HCT116 (cell line): ENCODE data around the gene HIVEP3. TPM values are rescaled to one million over a fixed set of nuclear protein-coding genes. Genes with fewer than 3 reads are reported as not detected.

Experiments
- ATAC-seq: fragments of 200-7000 bp; cut with Tn5 transposase; 2 replicates; pipeline ENCODE4 v1.9.1; 2020; ENCODE audit warnings: mild to moderate bottlenecking, moderate library complexity
- BruUV-seq: library from RNA; stranded (reverse); fragments of 400-500 nt; replicated peaks from 2 replicates; lab custom pipeline; 2021; lab: Mats Ljungman, UMichigan
- CTCF ChIA-PET: fragments of 300-600 bp; sonication (Branson Sonifier 250); formaldehyde crosslinking; loops from one replicate; lab custom pipeline; 2021; ENCODE audit warnings: antibody characterized with exemption; lab: Charles Lee
- POLR2A ChIA-PET: fragments of 300-600, 350-600 bp; sonication (Branson Sonifier 250); formaldehyde crosslinking; loops from one replicate; lab custom pipeline; 2021; ENCODE audit warnings: antibody characterized with exemption; lab: Charles Lee
- RAD21 ChIA-PET, 2 experiments: fragments of 300-600 bp; sonication (Branson Sonifier 250); formaldehyde crosslinking; loops; one replicate each; lab custom pipeline; 2023; ENCODE audit warnings: low total read pairs in 2 of 2; ENCODE audit not compliant: uncharacterized antibody in 2 of 2, unreplicated experiment in 2 of 2, low non-redundant PET in 1 of 2; lab: Charles Lee
- DNase-seq: peaks from one replicate; pipeline ENCODE4 v3.0.0-alpha.2; 2010; ENCODE audit warnings: low read depth, low spot score
- H2AFZ ChIP-seq: fragments of 200-600 bp; shearing (Covaris generic), sonication (generic); 2 replicates; pipeline ENCODE4 v1.6.1; 2017; ENCODE audit warnings: low read depth, mixed run types, mixed read lengths, antibody characterized with exemption, low read length; ENCODE audit not compliant: poor library complexity, severe bottlenecking
- H3K27ac ChIP-seq: 2 replicates; pipeline ENCODE4 v1.5.1; 2012; ENCODE audit warnings: low read depth, low read length
- H3K27me3 ChIP-seq: fragments of 200-600 bp; sonication (generic); 2 replicates; pipeline ENCODE4 v1.6.1; 2016; ENCODE audit warnings: mixed run types, low read length, mixed read lengths; ENCODE audit not compliant: insufficient read depth
- H3K36me3 ChIP-seq, 2 experiments: fragments of 200-500 bp in 1 of 2; fragments of 200-600 bp in 1 of 2; sonication (Bioruptor generic) in 1 of 2; sonication (generic) in 1 of 2; 2 replicates each; pipeline versions ENCODE4 v1.5.1 to v1.6.1; 2014 to 2016; ENCODE audit warnings: low read length in 2 of 2, inconsistent platforms in 1 of 2, mixed read lengths in 1 of 2, mixed run types in 1 of 2; ENCODE audit not compliant: insufficient read depth in 2 of 2, control insufficient read depth in 1 of 2
- H3K4me1 ChIP-seq, 2 experiments: fragments of 200-600 bp in 1 of 2; sonication (generic) in 1 of 2; 2 replicates each; pipeline versions ENCODE4 v1.5.1 to v1.6.1; 2012 to 2017; ENCODE audit warnings: low read length in 2 of 2, inconsistent platforms in 1 of 2, mild to moderate bottlenecking in 1 of 2, mixed read lengths in 1 of 2, mixed run types in 1 of 2, moderate library complexity in 1 of 2; ENCODE audit not compliant: insufficient read depth in 2 of 2, control insufficient read depth in 1 of 2
- H3K4me2 ChIP-seq: fragments of 200-600 bp; sonication (generic); 2 replicates; pipeline ENCODE4 v1.6.1; 2017; ENCODE audit warnings: mixed run types, low read length, mixed read lengths
- H3K4me3 ChIP-seq, 2 experiments: fragments of 200-600 bp in 1 of 2; sonication (generic) in 1 of 2; replicated peaks in 1 of 2; 2 replicates each; pipeline ENCODE4 v1.5.1; 2011 to 2016; ENCODE audit warnings: low read length in 2 of 2, control low read depth in 1 of 2, low read depth in 1 of 2, mild to moderate bottlenecking in 1 of 2, mixed read lengths in 1 of 2, mixed run types in 1 of 2
- H3K79me2 ChIP-seq: fragments of 200-600 bp; sonication (generic); 2 replicates; pipeline ENCODE4 v1.6.1; 2017; ENCODE audit warnings: mild to moderate bottlenecking, mixed run types, low read length, moderate library complexity, mixed read lengths; ENCODE audit not compliant: insufficient read depth
- H3K9ac ChIP-seq: fragments of 200-600 bp; sonication (generic); 2 replicates; pipeline ENCODE4 v1.6.1; 2016; ENCODE audit warnings: low read length, mixed read lengths
- H3K9me2 ChIP-seq: fragments of 200-600 bp; sonication (generic), shearing (Covaris generic); 2 replicates; pipeline ENCODE4 v1.6.1; 2017; ENCODE audit warnings: mixed run types, mild to moderate bottlenecking, moderate library complexity; ENCODE audit not compliant: insufficient read depth
- H3K9me3 ChIP-seq, 2 experiments: fragments of 200-500 bp in 1 of 2; fragments of 200-600 bp in 1 of 2; sonication (Bioruptor generic) in 1 of 2; sonication (generic) in 1 of 2; 2 replicates each; pipeline ENCODE4 v1.6.1; 2014 to 2017; ENCODE audit warnings: low read length in 2 of 2, mixed read lengths in 2 of 2, inconsistent platforms in 1 of 2, low read depth in 1 of 2, mild to moderate bottlenecking in 1 of 2, mixed run types in 1 of 2, moderate library complexity in 1 of 2; ENCODE audit not compliant: control insufficient read depth in 1 of 2, insufficient read depth in 1 of 2
- H4K20me1 ChIP-seq: fragments of 200-600 bp; sonication (generic), shearing (Covaris generic); 2 replicates; pipeline ENCODE4 v1.6.1; 2017; ENCODE audit warnings: mixed run types, mild to moderate bottlenecking, moderate library complexity; ENCODE audit not compliant: insufficient read depth
- CTCF ChIP-seq, 3 experiments: fragments of 200-600 bp in 1 of 3; sonication (generic) in 1 of 3; IDR thresholded peaks in 2 of 3; conservative IDR thresholded peaks in 1 of 3; 2 replicates each; pipeline ENCODE4 v1.5.1; 2012 to 2017; ENCODE audit warnings: low read depth in 2 of 3, low read length in 2 of 3, antibody characterized with exemption in 1 of 3, borderline replicate concordance in 1 of 3, control low read depth in 1 of 3, mild to moderate bottlenecking in 1 of 3, mixed read lengths in 1 of 3, mixed run types in 1 of 3, moderate library complexity in 1 of 3; ENCODE audit not compliant: insufficient read depth in 1 of 3
- EGR1 ChIP-seq: IDR thresholded peaks from 2 replicates; pipeline ENCODE4 v1.6.1; 2012; ENCODE audit warnings: low read depth
- ELF1 ChIP-seq: IDR thresholded peaks from 2 replicates; pipeline ENCODE4 v1.6.1; 2012; ENCODE audit warnings: low read depth, borderline replicate concordance
- FOSL1 ChIP-seq: IDR thresholded peaks from 2 replicates; pipeline ENCODE4 v1.6.1; 2012; ENCODE audit warnings: low read depth
- RAD21 ChIP-seq: IDR thresholded peaks from 2 replicates; pipeline ENCODE4 v1.6.1; 2012; ENCODE audit warnings: low read depth, mild to moderate bottlenecking
- REST ChIP-seq: IDR thresholded peaks from 2 replicates; pipeline ENCODE4 v1.6.1; 2012; ENCODE audit warnings: low read depth
- YY1 ChIP-seq: IDR thresholded peaks from 2 replicates; pipeline ENCODE4 v1.6.1; 2011; ENCODE audit warnings: low read length, low read depth, moderate library complexity, mild to moderate bottlenecking; ENCODE audit not compliant: insufficient replicate concordance; ENCODE audit errors: extremely low read depth
- intact Hi-C: fragments of 100-400 bp; cut with micrococcal nuclease; formaldehyde crosslinking; loops from 2 replicates; pipeline ENCODE4 v1.10.0; 2022
- total RNA-seq: library from RNA; stranded (reverse); gene quantifications from one replicate; pipeline ENCODE4 v1.2.1, GENCODE V29; 2021; ENCODE audit not compliant: unreplicated experiment

The HIVEP3 gene
- total RNA-seq, 1 experiment from 2014 or later: 7.1 TPM

GRCh38 chr1:41523071-41523470, 395.7 kb downstream of the HIVEP3 start:
- Histone ChIP-seq H3K79me2 (no peaks in the 10 kb centered on the region), H4K20me1 (no peaks in the 10 kb centered on the region), H3K27ac (no peak overlapping the region), H3K27me3 (no peaks in the 10 kb centered on the region), H2AFZ (no peak overlapping the region), H3K9me2 (no peaks in the 10 kb centered on the region), H3K4me1 (no peaks in the 10 kb centered on the region), H3K4me3 (no peak overlapping the region), H3K4me2 (no peak overlapping the region), H3K36me3 (no peaks in the 10 kb centered on the region), H3K9ac (no peak overlapping the region), H3K9me3 (no peaks in the 10 kb centered on the region)
- POLR2A ChIA-PET: no interaction called here
- intact Hi-C loops: no loop called here
- no TSS peak for BruUV-seq
- no peak for DNase-seq
- CTCF ChIA-PET: no interaction called here
- RAD21 ChIA-PET: no interaction called here
- no peak for ATAC-seq
- TF ChIP-seq RAD21 (no peak), YY1 (no peak), CTCF (IDR thresholded peaks at IDR 0.05 in 2 of 3, conservative IDR thresholded peaks at IDR 0.05 in 1 of 3; ENCODE audit: borderline replicate concordance in 1 of 3, insufficient read depth in 1 of 3, low read depth in 2 of 3, low read length in 2 of 3) (no peak), REST (no peak), EGR1 (no peak), ELF1 (no peak), FOSL1 (no peak)
